ENCODE results near the gene STARD3. TPM values are rescaled to one million over a fixed set of nuclear protein-coding genes. Genes with fewer than 3 reads are reported as not detected.

The STARD3 gene
- total RNA-seq, 1 donor from 2014 or later = 76.6 TPM

GRCh38 chr17:39639566-39640458, 2.9 kb downstream of the STARD3 start:
- intact Hi-C loops (cut with DNase I) = no loop called here
- Histone ChIP-seq H3K27ac (no peak overlapping the region), H3K9me3 (no peaks in the 10 kb centered on the region), H3K27me3 (ENCODE audit: low read depth) (no peaks in the 10 kb centered on the region), H3K36me3 (no peaks in the 10 kb centered on the region), H3K4me1 (peaks cover 73% of the 10 kb centered on the region), H3K4me3 (no peak overlapping the region)
- ATAC-seq (no peak), DNase-seq (no peak)
- TF ChIP-seq CTCF (IDR thresholded peaks at IDR 0.05) = no peak

- no peak overlapping the region for H3K4me3 ChIP-seq
- no peak for TF ChIP-seq CTCF (IDR thresholded peaks at IDR 0.05)
- H3K27me3 ChIP-seq (ENCODE audit: low read depth) = no peaks in the 10 kb centered on the region
- no peaks in the 10 kb centered on the region for H3K36me3 ChIP-seq
- H3K4me1 ChIP-seq = peaks cover 73% of the 10 kb centered on the region
- intact Hi-C loops (cut with DNase I) = no loop called here
- ATAC-seq (no peak), DNase-seq (no peak)
- H3K9me3 ChIP-seq = no peaks in the 10 kb centered on the region
- H3K27ac ChIP-seq = no peak overlapping the region
Measured at GRCh38 chr17:39640591-39641031, 3.7 kb downstream of the STARD3 start.

GRCh38 chr17:39641097-39641496, 4.2 kb downstream of the STARD3 start:
- no peak for TF ChIP-seq CTCF (IDR thresholded peaks at IDR 0.05)
- intact Hi-C loops (cut with DNase I) = no loop called here
- Histone ChIP-seq H3K4me3 (no peak overlapping the region), H3K36me3 (no peaks in the 10 kb centered on the region), H3K27me3 (ENCODE audit: low read depth) (no peaks in the 10 kb centered on the region), H3K4me1 (peaks cover 71% of the 10 kb centered on the region), H3K27ac (no peak overlapping the region), H3K9me3 (no peaks in the 10 kb centered on the region)
- DNase-seq = no peak
- ATAC-seq = no peak

GRCh38 chr17:39641883-39642282, 4.9 kb downstream of the STARD3 start:
- intact Hi-C loops (cut with DNase I) = no loop called here
- peaks cover 64% of the 10 kb centered on the region for H3K4me1 ChIP-seq
- TF ChIP-seq CTCF (IDR thresholded peaks at IDR 0.05) = no peak
- no peaks in the 10 kb centered on the region for H3K27me3 ChIP-seq (ENCODE audit: low read depth)
- H3K9me3 ChIP-seq = no peaks in the 10 kb centered on the region
- no peaks in the 10 kb centered on the region for H3K36me3 ChIP-seq
- DNase-seq (no peak), ATAC-seq (peak in 1 of 2 donors; percentile 21)
- H3K4me3 ChIP-seq = no peak overlapping the region
- no peak overlapping the region for H3K27ac ChIP-seq

GRCh38 chr17:39642291-39643074, 5.5 kb downstream of the STARD3 start:
- Histone ChIP-seq H3K4me1 (peaks cover 64% of the 10 kb centered on the region), H3K36me3 (no peaks in the 10 kb centered on the region), H3K4me3 (no peak overlapping the region), H3K9me3 (no peaks in the 10 kb centered on the region), H3K27ac (no peak overlapping the region), H3K27me3 (ENCODE audit: low read depth) (no peaks in the 10 kb centered on the region)
- ATAC-seq = peak in 1 of 2 donors; percentile 25
- intact Hi-C loops (cut with DNase I) = no loop called here
- no peak for DNase-seq
- no peak for TF ChIP-seq CTCF (IDR thresholded peaks at IDR 0.05)

Data from lower lobe of right lung (tissue), 2 donors.